NT2/D1 (cell line): ENCODE results near the gene TNFSF9.

Source experiments
- DNase-seq: peaks from one replicate; pipeline ENCODE4 v3.0.0-alpha.2; 2011; ENCODE audit warnings: low read depth, low spot score
- H3K27me3 ChIP-seq: 2 replicates; pipeline ENCODE4 v1.6.0; 2011; ENCODE audit warnings: mild to moderate bottlenecking; ENCODE audit not compliant: insufficient read length, insufficient read depth
- H3K36me3 ChIP-seq: 2 replicates; pipeline ENCODE4 v1.6.1; 2011; ENCODE audit warnings: mild to moderate bottlenecking, low read length, mixed read lengths; ENCODE audit not compliant: insufficient read depth, insufficient read length
- H3K4me1 ChIP-seq: 2 replicates; pipeline ENCODE4 v1.5.1; 2011; ENCODE audit not compliant: insufficient read depth, insufficient read length
- H3K4me3 ChIP-seq: 2 replicates; pipeline ENCODE4 v1.5.1; 2011; ENCODE audit warnings: low read depth; ENCODE audit not compliant: insufficient read length
- H3K9ac ChIP-seq: 2 replicates; pipeline ENCODE4 v1.6.0; 2011; ENCODE audit warnings: low read depth; ENCODE audit not compliant: insufficient read length
- H3K9me3 ChIP-seq: 2 replicates; pipeline ENCODE4 v1.5.1; 2011; ENCODE audit warnings: mild to moderate bottlenecking, low read length; ENCODE audit not compliant: insufficient read depth
- SUZ12 ChIP-seq: IDR thresholded peaks from 2 replicates; pipeline ENCODE4 v1.6.1; 2011; ENCODE audit not compliant: insufficient read length, insufficient read depth; ENCODE audit errors: extremely low read depth
- YY1 ChIP-seq: IDR thresholded peaks from 2 replicates; pipeline ENCODE4 v1.6.1; 2011; ENCODE audit not compliant: insufficient read length, insufficient read depth
- ZNF274 ChIP-seq: IDR thresholded peaks from 2 replicates; pipeline ENCODE4 v1.6.1; 2011; ENCODE audit warnings: mild to moderate bottlenecking, low read depth, low read length

Gene TNFSF9

DNA sequence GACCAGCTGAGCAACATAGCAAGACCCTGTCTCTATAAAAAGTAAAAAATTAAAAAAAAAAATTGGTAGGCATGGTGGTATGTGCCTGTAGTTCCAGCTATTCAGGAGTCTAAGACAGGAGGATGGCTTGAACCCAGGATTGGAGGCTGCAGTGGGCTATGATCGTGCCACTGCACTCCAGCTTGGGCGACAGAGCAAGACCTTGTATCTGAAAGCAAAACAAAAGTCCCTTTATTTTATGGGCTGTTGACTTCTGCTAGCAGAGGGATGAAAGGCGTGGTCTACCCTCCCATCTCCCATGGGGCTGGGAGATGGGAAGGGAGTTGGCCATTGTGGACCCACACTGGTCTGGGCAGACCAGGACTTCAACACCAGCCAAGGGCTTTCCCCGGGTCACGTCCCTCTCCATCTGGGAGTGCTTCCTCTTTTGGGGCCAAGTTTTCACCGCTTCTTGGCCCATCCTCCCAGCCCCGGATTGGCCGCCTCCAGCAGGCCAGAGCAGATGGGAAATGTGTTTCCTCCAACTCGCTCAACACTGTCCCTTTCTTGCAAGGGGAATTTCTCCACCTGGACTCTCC is 2.2 kb upstream of the TNFSF9 start:
- peaks cover 15% of the 10 kb centered on the region for H3K27me3 ChIP-seq
- TF ChIP-seq YY1 (no peak), ZNF274 (no peak), SUZ12 (no peak)
- no peaks in the 10 kb centered on the region for H3K9me3 ChIP-seq
- H3K4me1 ChIP-seq: peaks cover 10% of the 10 kb centered on the region
- H3K36me3 ChIP-seq: no peaks in the 10 kb centered on the region
- no peak overlapping the region for H3K9ac ChIP-seq
- no peak overlapping the region for H3K4me3 ChIP-seq
- DNase-seq: no peak

- no peak overlapping the region for H3K9ac ChIP-seq
These were observed 1.5 kb upstream of the TNFSF9 start for GRCh38 chr19:6529351-6529750.

DNA sequence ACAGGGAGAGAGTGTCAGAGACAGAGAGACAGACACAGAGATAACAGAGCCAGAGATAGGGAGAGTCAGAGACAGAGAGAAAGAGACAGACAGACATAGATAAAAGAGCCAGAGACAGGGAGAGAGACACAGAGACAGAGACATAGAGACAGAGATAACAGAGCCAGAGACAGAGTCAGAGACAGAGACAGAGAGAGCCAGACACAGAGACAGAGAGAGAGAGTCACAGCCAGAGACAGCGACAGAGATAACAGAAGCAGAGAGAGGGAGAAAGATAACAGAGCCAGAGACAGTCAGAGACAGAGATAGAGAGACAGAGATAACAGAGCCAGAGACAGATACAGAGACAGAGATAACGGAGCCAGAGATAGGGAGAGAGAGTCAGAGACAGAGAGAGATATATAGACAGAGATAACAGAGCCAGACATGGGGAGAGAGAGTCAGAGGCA is 865 bp upstream of the TNFSF9 start:
- H3K36me3 ChIP-seq: peaks cover 7% of the 10 kb centered on the region
- peaks cover 15% of the 10 kb centered on the region for H3K27me3 ChIP-seq
- peak overlapping the region; percentile 76 for H3K4me3 ChIP-seq
- peak overlapping the region; percentile 92 for H3K9ac ChIP-seq
- no peak for TF ChIP-seq SUZ12
- TF ChIP-seq YY1: no peak
- TF ChIP-seq ZNF274: no peak
- no peak for DNase-seq
- H3K4me1 ChIP-seq: peaks cover 10% of the 10 kb centered on the region
- no peaks in the 10 kb centered on the region for H3K9me3 ChIP-seq

More at GRCh38 chr19:6529351-6529750, 1.5 kb upstream of the TNFSF9 start:
- H3K27me3 ChIP-seq: peaks cover 15% of the 10 kb centered on the region
- no peak overlapping the region for H3K4me3 ChIP-seq
- no peaks in the 10 kb centered on the region for H3K9me3 ChIP-seq
- peaks cover 10% of the 10 kb centered on the region for H3K4me1 ChIP-seq
- H3K36me3 ChIP-seq: peaks cover under 1% of the 10 kb centered on the region
- TF ChIP-seq YY1: no peak
- TF ChIP-seq SUZ12: no peak
- no peak for TF ChIP-seq ZNF274
- DNase-seq: no peak

- Histone ChIP-seq H3K27me3 (peaks cover 15% of the 10 kb centered on the region), H3K4me1 (peaks cover 10% of the 10 kb centered on the region), H3K4me3 (peak overlapping the region; percentile 76), H3K9ac (peak overlapping the region; percentile 92), H3K9me3 (peaks cover 11% of the 10 kb centered on the region; the same call in 1 of the 2 replicates), H3K36me3 (peaks cover 19% of the 10 kb centered on the region)
- TF ChIP-seq YY1: no peak
- no peak for TF ChIP-seq ZNF274
- TF ChIP-seq SUZ12: no peak
- no peak for DNase-seq
These were observed 533 bp downstream of the TNFSF9 start for GRCh38 chr19:6531163-6531955.

GRCh38 chr19:6531956-6532243 is 1.1 kb downstream of the TNFSF9 start:
- peaks cover 19% of the 10 kb centered on the region for H3K36me3 ChIP-seq
- H3K9ac ChIP-seq: peak overlapping the region; percentile 92
- peak overlapping the region; percentile 76 for H3K4me3 ChIP-seq
- peaks cover 10% of the 10 kb centered on the region for H3K4me1 ChIP-seq
- no peak for DNase-seq
- peaks cover 16% of the 10 kb centered on the region for H3K9me3 ChIP-seq
- no peak for TF ChIP-seq ZNF274
- no peak for TF ChIP-seq SUZ12
- peaks cover 15% of the 10 kb centered on the region for H3K27me3 ChIP-seq

DNA sequence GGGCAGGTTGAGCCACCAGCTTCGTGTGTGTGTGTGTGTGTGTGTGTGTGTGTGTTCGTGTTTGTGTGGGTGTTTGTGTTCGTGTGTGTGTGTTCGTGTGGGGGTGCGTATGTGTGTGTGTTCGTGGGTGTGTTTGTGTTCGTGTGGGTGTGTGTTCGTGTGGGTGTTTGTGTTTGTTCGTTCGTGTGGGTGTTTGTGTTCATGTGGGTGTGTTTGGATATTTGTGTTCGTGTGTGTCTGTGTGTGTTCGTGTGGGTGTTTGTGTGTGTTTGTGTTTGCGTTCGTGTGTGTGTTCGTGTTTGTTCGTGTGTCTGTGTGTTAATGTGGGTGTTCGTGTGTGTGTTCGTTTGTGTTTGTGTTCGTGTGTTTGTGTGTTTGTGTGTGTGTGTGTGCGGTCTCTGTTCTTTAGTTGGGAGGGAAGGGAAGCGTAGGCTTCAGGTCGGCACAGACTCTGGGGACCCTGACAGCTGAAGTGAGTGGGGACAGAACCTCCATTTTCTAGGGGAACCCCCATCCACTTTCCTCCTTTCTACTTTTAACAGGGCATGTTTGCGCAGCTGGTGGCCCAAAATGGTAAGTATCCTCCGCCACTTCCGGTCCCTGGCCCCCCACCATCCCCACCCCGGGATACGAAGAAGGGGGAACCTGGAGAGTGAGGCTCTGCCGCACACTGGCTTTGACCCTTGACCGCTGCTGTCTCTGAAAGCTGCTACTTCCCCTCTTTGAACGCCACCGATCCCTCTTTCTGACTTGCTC is 1.6 kb downstream of the TNFSF9 start:
- H3K4me3 ChIP-seq: peak overlapping the region; percentile 76
- peaks cover 19% of the 10 kb centered on the region for H3K36me3 ChIP-seq
- DNase-seq: no peak
- no peak for TF ChIP-seq YY1
- TF ChIP-seq SUZ12: no peak
- TF ChIP-seq ZNF274: no peak
- H3K9ac ChIP-seq: peak overlapping the region; percentile 92
- peaks cover 10% of the 10 kb centered on the region for H3K4me1 ChIP-seq
- peaks cover 22% of the 10 kb centered on the region for H3K9me3 ChIP-seq
- H3K27me3 ChIP-seq: peaks cover 15% of the 10 kb centered on the region

- H3K36me3 ChIP-seq: peaks cover 19% of the 10 kb centered on the region
- no peak overlapping the region for H3K4me3 ChIP-seq
- peaks cover 27% of the 10 kb centered on the region for H3K9me3 ChIP-seq
- TF ChIP-seq ZNF274 (no peak), SUZ12 (no peak), YY1 (no peak)
- DNase-seq: no peak
- peaks cover 10% of the 10 kb centered on the region for H3K4me1 ChIP-seq
- H3K9ac ChIP-seq: peak overlapping the region; percentile 92
- H3K27me3 ChIP-seq: peaks cover 15% of the 10 kb centered on the region
These were observed 2.1 kb downstream of the TNFSF9 start for GRCh38 chr19:6533000-6533328.
